ENCODE data around the gene MIB2. TPM values are rescaled to one million over a fixed set of nuclear protein-coding genes. Genes with fewer than 3 reads are reported as not detected.

The MIB2 gene
- total and polyA plus RNA-seq, 4 donors, result 27.0 to 100 (median 77.7) TPM

GRCh38 chr1:1626207-1627141 lies 11.2 kb downstream of the MIB2 start:
- no peaks in the 10 kb centered on the region for H3K9me3 ChIP-seq (ENCODE audit: control insufficient read depth, insufficient read depth, low read length)
- peaks cover 84% of the 10 kb centered on the region for H3K36me3 ChIP-seq (ENCODE audit: control insufficient read depth, insufficient read depth, low read length)
- H3K27me3 ChIP-seq (ENCODE audit: control insufficient read depth, insufficient read depth, low read length), result peaks cover 17% of the 10 kb centered on the region
- H3K4me1 ChIP-seq (ENCODE audit: control insufficient read depth, insufficient read depth, low read length), result no peaks in the 10 kb centered on the region
- H3K27ac ChIP-seq (ENCODE audit: low read depth, low read length), result no peak overlapping the region
- 93% methylated on average over 42 of the region's 48 CpGs for WGBS (ENCODE audit: insufficient coverage)
- DNase-seq (ENCODE audit: low read depth in 4 of 6, low spot score in 6 of 6), result no peak
- H3K4me3 ChIP-seq (ENCODE audit: low read depth, low read length), result no peak overlapping the region

- no peak overlapping the region for H3K27ac ChIP-seq (ENCODE audit: low read depth, low read length)
- DNase-seq (ENCODE audit: low read depth in 4 of 6, low spot score in 6 of 6), result no peak
Measured at GRCh38 chr1:1627261-1627828, 12.0 kb downstream of the MIB2 start.

GRCh38 chr1:1627829-1628753 lies 12.8 kb downstream of the MIB2 start:
- 92% methylated on average over 46 of the region's 53 CpGs for WGBS (ENCODE audit: insufficient coverage)
- Histone ChIP-seq H3K27ac (ENCODE audit: low read depth, low read length) (no peak overlapping the region), H3K9me3 (ENCODE audit: control insufficient read depth, insufficient read depth, low read length) (no peaks in the 10 kb centered on the region), H3K27me3 (ENCODE audit: control insufficient read depth, insufficient read depth, low read length) (peaks cover 25% of the 10 kb centered on the region), H3K4me3 (ENCODE audit: low read depth, low read length) (no peak overlapping the region), H3K4me1 (ENCODE audit: control insufficient read depth, insufficient read depth, low read length) (no peaks in the 10 kb centered on the region), H3K36me3 (ENCODE audit: control insufficient read depth, insufficient read depth, low read length) (peaks cover 67% of the 10 kb centered on the region)
- peak in 1 of 6 donors; percentile 4 for DNase-seq (ENCODE audit: low read depth in 4 of 6, low spot score in 6 of 6)

More at GRCh38 chr1:1627261-1627828, 12.0 kb downstream of the MIB2 start:
- peaks cover 75% of the 10 kb centered on the region for H3K36me3 ChIP-seq (ENCODE audit: control insufficient read depth, insufficient read depth, low read length)
- H3K27me3 ChIP-seq (ENCODE audit: control insufficient read depth, insufficient read depth, low read length), result peaks cover 25% of the 10 kb centered on the region
- no peak overlapping the region for H3K4me3 ChIP-seq (ENCODE audit: low read depth, low read length)
- no peaks in the 10 kb centered on the region for H3K4me1 ChIP-seq (ENCODE audit: control insufficient read depth, insufficient read depth, low read length)
- no peaks in the 10 kb centered on the region for H3K9me3 ChIP-seq (ENCODE audit: control insufficient read depth, insufficient read depth, low read length)
- WGBS (ENCODE audit: insufficient coverage), result 84% methylated on average over 37 of the region's 37 CpGs

GRCh38 chr1:1628754-1629429 lies 13.6 kb downstream of the MIB2 start:
- Histone ChIP-seq H3K27me3 (ENCODE audit: control insufficient read depth, insufficient read depth, low read length) (peaks cover 25% of the 10 kb centered on the region), H3K4me3 (ENCODE audit: low read depth, low read length) (no peak overlapping the region), H3K36me3 (ENCODE audit: control insufficient read depth, insufficient read depth, low read length) (peaks cover 59% of the 10 kb centered on the region), H3K27ac (ENCODE audit: low read depth, low read length) (no peak overlapping the region), H3K9me3 (ENCODE audit: control insufficient read depth, insufficient read depth, low read length) (no peaks in the 10 kb centered on the region), H3K4me1 (ENCODE audit: control insufficient read depth, insufficient read depth, low read length) (no peaks in the 10 kb centered on the region)
- no peak for DNase-seq (ENCODE audit: low read depth in 4 of 6, low spot score in 6 of 6)
- 42% methylated on average over 53 of the region's 53 CpGs for WGBS (ENCODE audit: insufficient coverage)

GRCh38 chr1:1629430-1630190 lies 14.3 kb downstream of the MIB2 start:
- WGBS (ENCODE audit: insufficient coverage), result 43% methylated on average over 33 of the region's 48 CpGs
- H3K27me3 ChIP-seq (ENCODE audit: control insufficient read depth, insufficient read depth, low read length), result peaks cover 25% of the 10 kb centered on the region
- H3K4me3 ChIP-seq (ENCODE audit: low read depth, low read length), result no peak overlapping the region
- peaks cover 52% of the 10 kb centered on the region for H3K36me3 ChIP-seq (ENCODE audit: control insufficient read depth, insufficient read depth, low read length)
- H3K27ac ChIP-seq (ENCODE audit: low read depth, low read length), result no peak overlapping the region
- DNase-seq (ENCODE audit: low read depth in 4 of 6, low spot score in 6 of 6), result peak in 1 of 6 donors; percentile 8
- no peaks in the 10 kb centered on the region for H3K4me1 ChIP-seq (ENCODE audit: control insufficient read depth, insufficient read depth, low read length)
- H3K9me3 ChIP-seq (ENCODE audit: control insufficient read depth, insufficient read depth, low read length), result no peaks in the 10 kb centered on the region

GRCh38 chr1:1630191-1630964 lies 15.1 kb downstream of the MIB2 start:
- Histone ChIP-seq H3K4me3 (ENCODE audit: low read depth, low read length) (no peak overlapping the region), H3K4me1 (ENCODE audit: control insufficient read depth, insufficient read depth, low read length) (no peaks in the 10 kb centered on the region), H3K27ac (ENCODE audit: low read depth, low read length) (no peak overlapping the region), H3K9me3 (ENCODE audit: control insufficient read depth, insufficient read depth, low read length) (no peaks in the 10 kb centered on the region), H3K36me3 (ENCODE audit: control insufficient read depth, insufficient read depth, low read length) (peaks cover 45% of the 10 kb centered on the region), H3K27me3 (ENCODE audit: control insufficient read depth, insufficient read depth, low read length) (peaks cover 25% of the 10 kb centered on the region)
- peak in 4 of 6 donors; percentile 29 to 93 (median 66) for DNase-seq (ENCODE audit: low read depth in 4 of 6, low spot score in 6 of 6)
- WGBS (ENCODE audit: insufficient coverage), result 10% methylated on average over 64 of the region's 81 CpGs

- Histone ChIP-seq H3K36me3 (ENCODE audit: control insufficient read depth, insufficient read depth, low read length) (peaks cover 38% of the 10 kb centered on the region), H3K4me1 (ENCODE audit: control insufficient read depth, insufficient read depth, low read length) (no peaks in the 10 kb centered on the region), H3K4me3 (ENCODE audit: low read depth, low read length) (no peak overlapping the region), H3K27ac (ENCODE audit: low read depth, low read length) (peak overlapping the region; percentile 47), H3K27me3 (ENCODE audit: control insufficient read depth, insufficient read depth, low read length) (peaks cover 25% of the 10 kb centered on the region), H3K9me3 (ENCODE audit: control insufficient read depth, insufficient read depth, low read length) (no peaks in the 10 kb centered on the region)
- 8% methylated on average over 65 of the region's 79 CpGs for WGBS (ENCODE audit: insufficient coverage)
- DNase-seq (ENCODE audit: low read depth in 4 of 6, low spot score in 6 of 6), result peak in 1 of 6 donors; percentile 71
Measured at GRCh38 chr1:1630965-1631781, 15.9 kb downstream of the MIB2 start.

Data from spinal cord (tissue), 10 donors.